UCSD-AML1 (cell line): ENCODE results near the gene POLR1E.

ENCODE experiments used
- DNase-seq: peaks from one replicate; lab custom pipeline; 2025; ENCODE audit not compliant: unreplicated experiment; lab: John Stamatoyannopoulos, UW

The POLR1E gene

GRCh38 chr9:37485389-37486255 lies at the start of gene POLR1E:
Gene POLR1E, plus strand, starts transcription at chr9:37485948. Its CDS starts 100 bp downstream, at chr9:37486048.
- peak; percentile 95 for DNase-seq

GRCh38 chr9:37436540-37436939 lies 49.2 kb upstream of the POLR1E start:
- DNase-seq: no peak

GRCh38 chr9:37437010-37437409 lies 48.7 kb upstream of the POLR1E start:
- DNase-seq: no peak

DNA sequence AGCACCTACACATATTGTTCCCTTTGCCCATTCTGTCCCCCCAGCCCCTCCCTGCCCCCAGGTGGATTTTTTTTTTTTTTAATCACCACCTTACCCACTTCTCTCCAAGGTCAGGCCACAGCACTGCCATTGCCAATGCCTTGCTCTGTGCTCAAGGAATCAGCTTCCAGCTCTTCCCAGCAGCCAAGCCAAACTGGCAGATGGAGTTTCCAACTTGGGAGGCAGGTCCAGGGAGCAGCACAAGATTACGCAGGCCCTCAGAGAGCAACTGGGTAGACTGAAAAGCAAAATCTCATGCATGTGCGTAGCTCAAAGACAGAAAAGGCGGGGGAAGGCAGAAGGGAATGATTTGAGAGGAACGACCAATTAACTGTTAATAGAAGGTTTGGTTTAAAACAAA lies 48.1 kb upstream of the POLR1E start:
- no peak for DNase-seq

DNA sequence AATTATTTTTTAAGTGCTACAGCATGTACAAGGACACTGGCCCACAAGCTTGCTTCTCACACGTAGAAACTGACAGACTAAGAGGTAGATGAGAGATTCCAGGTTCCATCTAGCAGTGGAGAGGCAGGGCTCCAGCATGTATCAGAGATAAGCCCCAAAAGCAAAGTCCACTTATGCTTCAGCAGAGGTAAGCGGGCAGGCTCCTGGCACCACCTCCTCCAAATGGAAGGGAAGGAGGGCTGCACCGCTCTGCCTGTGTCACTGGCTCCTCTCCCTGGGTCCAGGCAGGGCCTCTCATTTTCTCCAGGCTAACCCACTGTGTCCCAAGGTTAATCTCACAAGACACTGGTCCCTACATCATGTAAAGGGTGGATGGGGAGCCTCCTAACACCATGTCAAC lies 47.4 kb upstream of the POLR1E start:
- no peak for DNase-seq

- no peak for DNase-seq
Measured at GRCh38 chr9:37441776-37442370, 43.9 kb upstream of the POLR1E start.

DNA sequence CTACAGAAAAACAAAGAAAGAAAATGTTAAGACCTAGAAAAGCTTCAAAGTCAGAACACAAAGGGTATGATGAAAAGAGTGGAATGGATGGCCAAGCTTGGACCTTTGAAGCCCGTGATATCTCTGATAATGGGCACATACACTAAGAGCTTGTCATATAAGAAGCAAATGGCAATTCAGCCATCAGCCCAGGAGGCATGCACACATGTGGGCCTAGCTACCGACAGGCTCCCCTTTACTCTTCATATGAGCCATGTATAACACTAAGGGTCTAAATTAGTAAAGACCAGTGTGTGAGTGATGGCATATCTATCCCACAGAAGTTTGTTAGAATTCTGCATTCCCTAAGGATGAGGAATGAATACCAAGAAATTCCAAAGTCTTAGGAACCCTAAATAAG lies 43.2 kb upstream of the POLR1E start:
- no peak for DNase-seq

DNA sequence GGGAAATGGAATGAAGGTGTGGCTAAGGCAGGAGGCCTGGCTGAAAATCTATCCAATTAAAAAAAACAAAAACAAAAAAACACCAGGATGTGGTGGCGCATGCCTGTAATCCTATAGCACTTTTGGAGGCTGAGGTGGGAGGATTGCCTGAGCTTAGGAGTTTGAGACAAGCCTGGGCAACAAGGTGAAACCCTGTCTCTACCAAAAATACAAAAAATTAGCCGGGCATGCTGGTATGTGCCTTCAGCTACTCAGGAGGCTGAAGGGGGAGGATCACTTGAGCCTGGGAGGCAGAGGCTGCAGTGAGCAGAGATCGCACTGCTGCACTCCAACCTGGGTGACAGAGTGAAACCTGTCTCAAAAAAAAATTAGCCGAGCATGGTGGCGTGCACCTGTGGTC lies 42.2 kb upstream of the POLR1E start:
- DNase-seq: no peak

DNA sequence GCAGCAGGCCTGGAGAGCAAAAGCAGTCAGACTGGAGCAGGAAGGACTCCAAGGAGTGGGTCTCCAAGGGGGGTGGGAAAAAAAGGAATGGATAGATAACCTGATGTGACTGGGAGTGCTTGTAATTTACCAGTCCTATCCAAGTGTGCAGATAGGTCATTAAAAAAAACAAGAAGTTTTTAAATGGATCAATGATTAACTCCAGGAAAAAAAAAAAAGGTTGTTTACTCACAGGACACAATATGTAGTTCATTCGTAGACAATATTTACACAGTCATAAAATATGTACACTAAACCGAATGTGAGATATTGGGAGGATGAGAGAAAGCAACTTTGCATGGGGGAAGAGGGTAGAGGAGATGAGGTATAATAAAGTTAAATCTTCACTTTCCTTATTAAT lies 40.9 kb upstream of the POLR1E start:
- DNase-seq: no peak

- DNase-seq: no peak
Measured at GRCh38 chr9:37445832-37446231, 39.9 kb upstream of the POLR1E start.

DNA sequence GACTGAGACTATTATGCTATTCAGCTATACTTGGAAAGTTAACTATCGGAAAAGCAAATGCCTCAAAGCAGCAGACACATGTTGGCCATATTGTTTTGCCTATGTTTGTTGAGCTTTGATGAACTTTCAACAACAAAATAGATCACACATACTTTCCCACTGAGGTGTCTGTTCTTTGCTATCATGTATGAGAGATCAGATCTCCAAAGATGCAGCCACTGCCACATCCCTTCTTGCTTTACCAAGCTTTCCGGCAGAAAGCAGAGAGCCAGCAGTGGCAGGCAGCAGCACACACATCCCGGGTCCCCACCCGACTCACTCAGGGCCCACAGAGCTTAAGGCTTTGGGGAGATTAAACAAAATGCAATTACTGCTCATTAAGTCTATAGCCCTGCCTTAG lies 39.3 kb upstream of the POLR1E start:
- no peak for DNase-seq

DNA sequence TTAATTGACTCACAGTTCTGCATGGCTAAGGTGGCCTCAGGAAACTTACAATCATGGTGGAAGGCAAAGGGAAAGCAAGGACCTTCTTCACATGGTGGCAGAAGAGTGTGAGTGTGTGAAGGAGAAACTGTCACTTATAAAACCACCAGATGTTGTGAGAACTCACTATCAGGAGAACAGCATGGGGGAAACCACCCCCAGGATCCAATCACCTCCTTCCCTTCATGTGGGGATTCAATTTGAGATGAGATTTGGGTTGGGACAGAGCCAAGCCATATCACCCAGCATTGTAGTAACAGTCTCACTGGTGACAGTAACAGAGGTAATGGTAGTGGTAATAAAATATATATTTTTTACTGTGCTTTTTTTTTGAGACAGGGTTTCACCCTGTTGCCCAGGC lies 38.6 kb upstream of the POLR1E start:
- DNase-seq: no peak

DNA sequence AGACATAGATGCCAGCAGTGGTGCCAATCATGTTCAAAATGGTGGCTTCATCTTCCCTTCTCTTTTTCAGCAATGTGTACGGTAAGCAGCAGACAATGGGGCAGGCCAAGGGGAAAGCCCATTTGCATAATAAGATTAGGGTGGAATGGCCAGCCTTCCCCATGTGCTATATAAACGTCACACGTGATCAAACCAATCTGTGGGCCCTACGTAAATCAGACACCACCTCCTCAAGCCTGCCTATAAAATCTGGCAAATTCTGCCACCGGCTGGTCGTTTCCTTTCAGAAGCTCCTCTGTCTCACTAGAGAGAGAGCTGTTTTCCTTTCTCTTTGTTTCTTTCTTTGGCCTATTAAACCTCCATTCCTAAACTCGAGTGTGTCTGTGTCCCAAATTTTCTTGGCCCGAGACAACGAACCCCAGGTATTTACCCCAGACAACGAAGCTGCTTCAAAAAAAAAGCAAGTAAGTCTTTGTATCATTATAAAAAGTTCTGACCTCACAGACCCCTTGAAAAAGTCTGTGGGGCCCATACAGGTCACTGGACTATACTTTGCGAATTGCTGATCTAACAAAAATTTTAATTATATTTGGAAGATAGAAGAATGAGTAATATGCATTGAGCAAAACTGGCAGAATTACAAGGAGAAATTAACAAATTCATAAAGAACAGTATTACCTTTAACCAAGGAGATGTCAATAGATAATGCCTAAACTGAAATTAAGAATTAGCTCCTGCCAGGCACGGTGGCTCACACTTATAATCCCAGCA lies 35.7 kb upstream of the POLR1E start:
- DNase-seq: no peak

GRCh38 chr9:37451628-37452027 lies 34.1 kb upstream of the POLR1E start:
- no peak for DNase-seq

DNA sequence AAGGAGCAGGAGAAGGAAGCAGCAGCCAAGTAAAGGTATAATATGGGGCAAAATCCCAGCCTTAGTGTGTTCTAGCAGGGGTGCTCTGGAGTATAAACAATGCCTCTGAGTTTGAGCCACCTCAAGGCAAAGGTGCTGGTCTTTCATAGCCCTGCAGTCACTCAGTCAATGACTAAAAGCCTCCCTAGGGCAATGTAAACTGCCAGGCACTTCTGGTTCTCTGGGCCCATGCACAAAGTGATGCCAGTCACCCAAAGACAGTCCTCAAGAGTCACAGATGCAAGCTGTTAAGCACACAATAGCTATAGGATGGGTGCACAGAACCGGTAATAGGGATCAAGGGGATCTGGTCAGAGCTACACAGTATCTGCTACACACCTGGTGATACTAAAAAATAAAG lies 33.1 kb upstream of the POLR1E start:
- DNase-seq: no peak

DNA sequence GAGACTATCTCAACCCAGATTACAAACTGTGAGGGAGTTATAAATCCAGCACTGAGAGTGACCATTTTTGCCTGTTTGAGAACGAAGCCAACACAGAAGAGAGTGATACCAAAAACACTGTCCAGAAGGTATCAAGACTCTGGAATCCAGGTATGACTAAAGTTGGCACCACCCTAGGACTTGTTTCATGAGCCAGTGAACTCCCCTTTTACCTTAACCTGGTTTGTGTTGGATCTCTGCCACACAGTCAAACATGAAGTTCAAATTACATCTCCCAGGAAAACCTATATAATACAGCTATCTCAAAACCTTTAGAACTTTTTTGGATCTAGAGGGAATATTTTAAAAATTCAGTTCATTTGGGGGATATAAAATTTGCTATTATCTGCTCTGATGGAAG lies 31.9 kb upstream of the POLR1E start:
- DNase-seq: no peak

DNA sequence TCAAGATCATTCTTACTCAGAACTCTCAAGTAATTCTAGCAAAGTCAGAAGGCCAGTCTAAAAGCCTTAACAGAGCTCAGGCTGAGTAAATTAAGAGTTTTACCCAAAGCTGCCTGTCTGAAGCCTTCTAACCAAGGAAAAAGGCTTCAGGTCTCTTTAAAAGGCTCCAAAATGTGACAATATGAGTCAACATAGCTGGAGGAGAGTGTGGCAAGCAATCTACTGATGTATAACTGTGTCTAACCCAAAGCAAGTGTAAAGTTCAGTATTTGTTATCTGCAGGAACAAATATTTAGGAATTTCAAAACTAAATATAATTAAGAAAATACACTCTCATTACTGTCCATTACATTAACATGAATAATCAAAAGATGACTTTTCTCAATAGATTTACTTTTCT lies 31.5 kb upstream of the POLR1E start:
- no peak for DNase-seq

DNA sequence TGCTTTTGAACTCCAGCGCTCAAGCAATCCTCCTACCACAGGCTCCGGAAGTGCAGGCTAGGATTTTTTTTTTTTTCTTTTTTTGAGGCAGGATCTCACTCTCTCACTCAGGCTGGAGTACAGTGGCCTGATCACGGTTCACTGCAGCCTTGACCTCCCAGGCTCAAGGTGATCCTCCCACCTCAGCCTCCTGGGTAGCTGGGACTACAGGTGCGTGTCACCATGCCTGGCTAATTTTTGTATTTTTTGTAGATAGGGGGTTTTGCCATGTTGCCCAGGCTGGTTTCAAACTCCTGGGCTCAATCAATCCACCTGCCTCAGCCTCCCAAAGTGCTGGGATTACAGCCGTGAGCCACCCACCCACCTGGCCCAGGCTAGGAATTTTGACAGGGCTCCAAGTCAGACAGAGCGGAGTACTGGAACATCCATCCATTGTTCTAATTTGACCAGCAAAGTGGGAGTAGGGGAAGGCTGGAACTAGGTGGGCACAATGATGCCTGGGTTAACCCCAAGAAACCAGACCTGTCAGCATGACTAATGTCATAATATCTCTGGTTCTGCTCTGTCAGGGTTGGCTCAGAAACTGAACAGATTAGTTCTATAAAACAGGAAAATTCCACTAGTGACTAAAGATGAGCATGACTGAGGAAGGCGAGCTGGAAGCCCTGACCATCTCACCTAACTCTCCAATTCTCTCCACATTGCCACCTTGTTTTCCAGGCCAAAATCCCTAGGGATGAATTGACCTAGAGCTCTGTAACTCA lies 29.7 kb upstream of the POLR1E start:
- DNase-seq: no peak

GRCh38 chr9:37456817-37457216 lies 28.9 kb upstream of the POLR1E start:
- DNase-seq: no peak

DNA sequence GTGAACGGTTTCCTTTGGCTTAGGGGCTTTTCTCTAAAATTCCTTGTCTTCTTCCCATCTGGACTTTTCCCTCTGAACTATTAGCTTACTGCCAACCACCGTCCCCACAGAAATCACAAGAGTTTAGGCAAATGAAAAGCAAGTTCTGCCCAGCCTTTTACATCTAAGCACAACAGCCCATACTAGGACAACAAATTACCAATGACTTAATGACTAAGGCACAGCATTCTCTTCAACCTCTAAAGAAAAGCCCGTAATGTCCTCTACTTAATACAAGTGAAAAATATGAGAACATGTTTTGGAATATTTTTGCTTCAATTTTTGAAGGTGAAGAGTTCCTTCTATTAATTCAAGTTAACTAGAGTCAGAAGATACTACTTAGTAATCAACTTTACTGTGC lies 21.7 kb upstream of the POLR1E start:
- DNase-seq: no peak
